Fibroblast of the aortic adventitia (primary cell): ENCODE results near the gene SLC25A3. TPM values are rescaled to one million over a fixed set of nuclear protein-coding genes. Genes with fewer than 3 reads are reported as not detected.
"Not testable (repeated sequence)": the region's sequence is repeated elsewhere in the genome, so short reads cannot be mapped to it uniquely, and the experiment has no call there.

Experiments
- DNase-seq: peaks from one replicate; pipeline ENCODE4 v3.0.0-alpha.2; 2010; ENCODE audit warnings: low read depth
- H3K4me3 ChIP-seq: 2 replicates; pipeline ENCODE4 v1.5.1; 2011; ENCODE audit warnings: low read depth, mild to moderate bottlenecking, control low read depth, low read length, moderate library complexity
- CTCF ChIP-seq: IDR thresholded peaks from 2 replicates; pipeline ENCODE4 v1.5.1; 2011; ENCODE audit warnings: mild to moderate bottlenecking, low read length, control low read depth, inconsistent platforms; ENCODE audit not compliant: insufficient read depth
- total RNA-seq: library from RNA; depleted of rRNA; stranded (reverse); fragments of >200 nt; gene quantifications from 2 replicates; pipeline ENCODE4 v1.2.3, GENCODE V29; 2012; ENCODE audit warnings: low replicate concordance

Gene SLC25A3
- total RNA-seq, 1 donor, result 760 TPM

- H3K4me3 ChIP-seq, result peak overlapping the region; percentile 65
- DNase-seq, result no peak
- no peak for TF ChIP-seq CTCF
Measured at GRCh38 chr12:98592825-98593322, 612 bp upstream of the SLC25A3 start.

- no peak for TF ChIP-seq CTCF
- H3K4me3 ChIP-seq, result peak overlapping the region; percentile 99
- peak; percentile 36 for DNase-seq
Measured at GRCh38 chr12:98594050-98594835, 757 bp downstream of the SLC25A3 start.

GRCh38 chr12:98595243-98595988 is 1.9 kb downstream of the SLC25A3 start:
- peak; percentile 84 for DNase-seq
- TF ChIP-seq CTCF, result no peak
- H3K4me3 ChIP-seq, result peak overlapping the region; percentile 99

- not testable (repeated sequence) for H3K4me3 ChIP-seq, DNase-seq
Measured at GRCh38 chr12:98597313-98597712, 3.8 kb downstream of the SLC25A3 start.

- no peak overlapping the region for H3K4me3 ChIP-seq
- DNase-seq, result no peak
- TF ChIP-seq CTCF, result no peak
Measured at GRCh38 chr12:98601924-98602323, 8.4 kb downstream of the SLC25A3 start.

GRCh38 chr12:98606359-98606988 is 13.0 kb downstream of the SLC25A3 start:
- DNase-seq, result no peak
- no peak overlapping the region for H3K4me3 ChIP-seq
- TF ChIP-seq CTCF, result no peak

- TF ChIP-seq CTCF, result no peak
- no peak overlapping the region for H3K4me3 ChIP-seq
Measured at GRCh38 chr12:98610596-98610995, 17.1 kb downstream of the SLC25A3 start.

More at GRCh38 chr12:98610596-98610995, 17.1 kb downstream of the SLC25A3 start:
- DNase-seq, result no peak
